ENCODE measurements around the gene SMIM15. TPM values are rescaled to one million over a fixed set of nuclear protein-coding genes. Genes with fewer than 3 reads are reported as not detected.

The SMIM15 gene
- total RNA-seq, 1 donor from 2014 or later, result 56.4 TPM

DNA sequence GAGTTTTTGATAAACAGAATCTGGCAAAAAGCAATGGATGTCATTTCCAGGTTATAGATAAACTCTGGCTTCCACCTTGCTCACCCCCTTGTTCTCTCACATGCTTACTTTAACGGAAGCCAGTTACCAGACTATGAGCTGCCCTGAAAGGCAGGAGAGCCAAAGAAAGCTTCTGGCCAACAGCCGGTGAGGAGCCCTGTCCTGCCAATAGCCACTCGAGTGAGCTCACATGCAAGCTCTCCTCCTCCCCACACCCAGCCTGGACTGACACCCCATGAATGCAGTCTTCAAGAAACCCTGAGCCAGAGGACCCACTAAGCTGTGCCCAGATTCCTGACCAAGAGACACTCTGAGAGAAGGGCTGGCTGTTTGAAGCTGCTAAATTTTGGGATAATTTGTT lies 14.4 kb upstream of the SMIM15 start:
- no peaks in the 10 kb centered on the region for H3K27me3 Mint-ChIP-seq
- H3K36me3 Mint-ChIP-seq (ENCODE audit: insufficient read depth), result no peaks in the 10 kb centered on the region
- H3K27ac Mint-ChIP-seq, result no peak overlapping the region
- no peaks in the 10 kb centered on the region for H3K9me3 Mint-ChIP-seq (ENCODE audit: low read depth)
- no peak overlapping the region for H3K4me3 Mint-ChIP-seq (ENCODE audit: low read depth)
- TF ChIP-seq, protein P1, sequence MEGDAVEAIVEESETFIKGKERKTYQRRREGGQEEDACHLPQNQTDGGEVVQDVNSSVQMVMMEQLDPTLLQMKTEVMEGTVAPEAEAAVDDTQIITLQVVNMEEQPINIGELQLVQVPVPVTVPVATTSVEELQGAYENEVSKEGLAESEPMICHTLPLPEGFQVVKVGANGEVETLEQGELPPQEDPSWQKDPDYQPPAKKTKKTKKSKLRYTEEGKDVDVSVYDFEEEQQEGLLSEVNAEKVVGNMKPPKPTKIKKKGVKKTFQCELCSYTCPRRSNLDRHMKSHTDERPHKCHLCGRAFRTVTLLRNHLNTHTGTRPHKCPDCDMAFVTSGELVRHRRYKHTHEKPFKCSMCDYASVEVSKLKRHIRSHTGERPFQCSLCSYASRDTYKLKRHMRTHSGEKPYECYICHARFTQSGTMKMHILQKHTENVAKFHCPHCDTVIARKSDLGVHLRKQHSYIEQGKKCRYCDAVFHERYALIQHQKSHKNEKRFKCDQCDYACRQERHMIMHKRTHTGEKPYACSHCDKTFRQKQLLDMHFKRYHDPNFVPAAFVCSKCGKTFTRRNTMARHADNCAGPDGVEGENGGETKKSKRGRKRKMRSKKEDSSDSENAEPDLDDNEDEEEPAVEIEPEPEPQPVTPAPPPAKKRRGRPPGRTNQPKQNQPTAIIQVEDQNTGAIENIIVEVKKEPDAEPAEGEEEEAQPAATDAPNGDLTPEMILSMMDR (IDR thresholded peaks at IDR 0.05; ENCODE audit: unreplicated experiment), result no peak
- no peaks in the 10 kb centered on the region for H3K4me1 Mint-ChIP-seq (ENCODE audit: low read depth)
- DNase-seq (ENCODE audit: low spot score, unreplicated experiment), result no peak

GRCh38 chr5:61171479-61171878 lies 9.2 kb upstream of the SMIM15 start:
- Mint-ChIP-seq H3K9me3 (ENCODE audit: low read depth) (no peaks in the 10 kb centered on the region), H3K36me3 (ENCODE audit: insufficient read depth) (no peaks in the 10 kb centered on the region), H3K4me1 (ENCODE audit: low read depth) (peaks cover 6% of the 10 kb centered on the region), H3K27ac (no peak overlapping the region), H3K4me3 (ENCODE audit: low read depth) (no peak overlapping the region), H3K27me3 (no peaks in the 10 kb centered on the region)
- TF ChIP-seq, protein P1 (IDR thresholded peaks at IDR 0.05; ENCODE audit: unreplicated experiment), result no peak
- no peak for DNase-seq (ENCODE audit: low spot score, unreplicated experiment)

- Mint-ChIP-seq H3K9me3 (ENCODE audit: low read depth) (no peaks in the 10 kb centered on the region), H3K4me1 (ENCODE audit: low read depth) (peaks cover 9% of the 10 kb centered on the region), H3K4me3 (ENCODE audit: low read depth) (no peak overlapping the region), H3K27me3 (no peaks in the 10 kb centered on the region), H3K27ac (no peak overlapping the region), H3K36me3 (ENCODE audit: insufficient read depth) (peaks cover 1% of the 10 kb centered on the region)
- DNase-seq (ENCODE audit: low spot score, unreplicated experiment), result no peak
- TF ChIP-seq, protein P1 (IDR thresholded peaks at IDR 0.05; ENCODE audit: unreplicated experiment), result no peak
Measured at GRCh38 chr5:61168951-61169350, 6.7 kb upstream of the SMIM15 start.

GRCh38 chr5:61167382-61167781 lies 5.1 kb upstream of the SMIM15 start:
- peaks cover 21% of the 10 kb centered on the region for H3K4me1 Mint-ChIP-seq (ENCODE audit: low read depth)

GRCh38 chr5:61163905-61164304 lies 1.6 kb upstream of the SMIM15 start:
- Mint-ChIP-seq H3K9me3 (ENCODE audit: low read depth) (no peaks in the 10 kb centered on the region), H3K36me3 (ENCODE audit: insufficient read depth) (peaks cover 14% of the 10 kb centered on the region), H3K27ac (peak overlapping the region; percentile 97), H3K27me3 (no peaks in the 10 kb centered on the region), H3K4me1 (ENCODE audit: low read depth) (peaks cover 37% of the 10 kb centered on the region), H3K4me3 (ENCODE audit: low read depth) (peak overlapping the region; percentile 99)
- DNase-seq (ENCODE audit: low spot score, unreplicated experiment), result no peak
- TF ChIP-seq, protein P1 (IDR thresholded peaks at IDR 0.05; ENCODE audit: unreplicated experiment), result no peak

More at GRCh38 chr5:61167382-61167781, 5.1 kb upstream of the SMIM15 start:
- Mint-ChIP-seq H3K36me3 (ENCODE audit: insufficient read depth) (peaks cover 1% of the 10 kb centered on the region), H3K27me3 (no peaks in the 10 kb centered on the region), H3K9me3 (ENCODE audit: low read depth) (no peaks in the 10 kb centered on the region), H3K4me3 (ENCODE audit: low read depth) (no peak overlapping the region), H3K27ac (no peak overlapping the region)
- no peak for DNase-seq (ENCODE audit: low spot score, unreplicated experiment)
- TF ChIP-seq, protein P1 (IDR thresholded peaks at IDR 0.05; ENCODE audit: unreplicated experiment), result peak; percentile 30
